Keratinocyte (primary cell): ENCODE measurements around the gene ERCC1. TPM values are rescaled to one million over a fixed set of nuclear protein-coding genes. Genes with fewer than 3 reads are reported as not detected.
"Not testable (repeated sequence)": the region's sequence is repeated elsewhere in the genome, so short reads cannot be mapped to it uniquely, and the experiment has no call there.

ENCODE experiments used
- DNase-seq: peaks from one replicate; pipeline ENCODE4 v3.0.0-alpha.2; 2011; ENCODE audit warnings: low read depth, missing footprints, low spot score
- FAIRE-seq: peaks from 2 replicates; lab custom pipeline; 2011; peaks lifted over from hg19 to GRCh38; lab: Jason Lieb, UNC
- H2AFZ ChIP-seq: 2 replicates; pipeline ENCODE4 v1.6.0; 2012; ENCODE audit warnings: low read length, control low read depth, inconsistent platforms; ENCODE audit not compliant: control insufficient read depth
- H3K27ac ChIP-seq: 2 replicates; pipeline ENCODE4 v1.5.1; 2011; ENCODE audit warnings: low read length; ENCODE audit not compliant: control insufficient read depth, insufficient read depth
- H3K27me3 ChIP-seq: 3 replicates; pipeline ENCODE4 v1.6.0; 2011; ENCODE audit warnings: low read length; ENCODE audit not compliant: control insufficient read depth, insufficient read depth; ENCODE audit errors: extremely low read depth
- H3K36me3 ChIP-seq, 2 experiments: 2 replicates in 1 of 2; 3 replicates in 1 of 2; pipeline ENCODE4 v1.5.1; 2011; ENCODE audit warnings: low read length in 2 of 2, mild to moderate bottlenecking in 1 of 2; ENCODE audit not compliant: control insufficient read depth in 2 of 2, insufficient read depth in 2 of 2; ENCODE audit errors: extremely low read depth in 1 of 2
- H3K4me1 ChIP-seq: 3 replicates; pipeline ENCODE4 v1.5.1; 2011; ENCODE audit warnings: low read length; ENCODE audit not compliant: control insufficient read depth, insufficient read depth; ENCODE audit errors: extremely low read depth
- H3K4me2 ChIP-seq: 3 replicates; pipeline ENCODE4 v1.6.0; 2011; ENCODE audit warnings: low read depth, low read length; ENCODE audit not compliant: control insufficient read depth, insufficient read depth; ENCODE audit errors: extremely low read depth
- H3K4me3 ChIP-seq, 3 experiments: fragments of 200-600 bp in 1 of 3; sonication (generic) in 1 of 3; 2 replicates in 2 of 3; 3 replicates in 1 of 3; pipeline ENCODE4 v1.5.1; 2011 to 2016; ENCODE audit warnings: low read length in 3 of 3, mild to moderate bottlenecking in 3 of 3, control low read depth in 2 of 3, inconsistent platforms in 1 of 3, low read depth in 1 of 3, mixed read lengths in 1 of 3, mixed run types in 1 of 3, moderate library complexity in 1 of 3; ENCODE audit not compliant: control insufficient read depth in 2 of 3, insufficient read depth in 2 of 3; ENCODE audit errors: extremely low read depth in 1 of 3
- H3K79me2 ChIP-seq: 2 replicates; pipeline ENCODE4 v1.6.0; 2012; ENCODE audit warnings: low read length; ENCODE audit not compliant: control insufficient read depth, insufficient read depth
- H3K9ac ChIP-seq: 3 replicates; pipeline ENCODE4 v1.6.0; 2011; ENCODE audit warnings: low read length; ENCODE audit not compliant: control insufficient read depth, insufficient read depth; ENCODE audit errors: extremely low read depth
- H3K9me1 ChIP-seq: 3 replicates; pipeline ENCODE4 v1.6.0; 2011; ENCODE audit warnings: low read length; ENCODE audit not compliant: control insufficient read depth, insufficient read depth; ENCODE audit errors: extremely low read depth
- H3K9me3 ChIP-seq: 2 replicates; pipeline ENCODE4 v1.5.1; 2012; ENCODE audit warnings: low read depth, low read length; ENCODE audit not compliant: control insufficient read depth
- H4K20me1 ChIP-seq: 3 replicates; pipeline ENCODE4 v1.6.0; 2011; ENCODE audit warnings: low read length; ENCODE audit not compliant: control insufficient read depth, insufficient read depth; ENCODE audit errors: extremely low read depth
- EZH2 ChIP-seq: IDR thresholded peaks from one replicate; pipeline ENCODE4 v1.6.1; 2012; ENCODE audit warnings: inconsistent platforms, mild to moderate bottlenecking, low read length, moderate library complexity
- dilution Hi-C: fragments of 300-500 bp; cut with MboI; formaldehyde crosslinking; loops from one replicate; pipeline ENCODE4 v1.7.0; 2020; ENCODE audit warnings: low sequenced_read_pairs; ENCODE audit not compliant: extremely low pct_ligation_motif_present
- polyA plus RNA-seq, 5 experiments: library from polyadenylated mRNA; depleted of rRNA in 3 of 5; stranded (reverse) in 3 of 5; stranded (forward) in 1 of 5; unstranded in 1 of 5; fragments of >200 nt; gene quantifications; 1 replicate in 1 of 5; 2 replicates in 3 of 5; 3 replicates in 1 of 5; pipeline versions ENCODE4 v1.2.1 to v1.2.3, GENCODE V29; 2011 to 2012; ENCODE audit warnings: missing spikeins in 2 of 5, low read depth in 1 of 5, low replicate concordance in 1 of 5
- TF ChIP-seq, protein P1 (sequence below), 3 experiments: IDR thresholded peaks in 1 of 3; conservative IDR thresholded peaks in 1 of 3; optimal IDR thresholded peaks in 1 of 3; 2 replicates in 2 of 3; 3 replicates in 1 of 3; pipeline versions ENCODE3 to v1.5.1; 2011; ENCODE audit warnings: low read length in 3 of 3, mild to moderate bottlenecking in 3 of 3, moderate library complexity in 2 of 3, control low read depth in 1 of 3, inconsistent platforms in 1 of 3; ENCODE audit not compliant: insufficient read depth in 2 of 3; ENCODE audit errors: extremely low read depth in 1 of 3

The ERCC1 gene
- polyA plus RNA-seq, 1 donor (not counting 4 experiments of a cell fraction or from before 2014, with no cell fraction given), result 175 TPM

DNA sequence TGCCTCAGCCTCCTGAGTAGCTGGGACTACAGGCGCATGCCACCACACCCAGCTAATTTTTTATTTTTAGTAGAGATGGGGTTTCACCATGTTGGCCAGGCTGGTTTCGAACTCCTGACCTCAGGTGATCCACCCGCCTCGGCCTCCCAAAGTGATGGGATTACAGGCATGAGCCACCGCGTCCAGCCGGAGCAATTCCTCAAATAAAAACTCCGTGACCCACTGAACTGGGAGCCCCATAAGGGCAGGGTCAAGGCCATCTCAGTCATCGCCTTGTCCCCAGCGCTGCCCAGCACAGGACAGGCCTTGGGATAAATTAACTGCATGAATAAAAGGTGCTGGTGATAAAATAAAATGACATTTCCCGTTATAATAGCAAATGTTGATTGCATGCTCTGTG lies 6.2 kb upstream of the ERCC1 start:
- H3K9ac ChIP-seq, dilution Hi-C loops, H3K27me3 ChIP-seq, H2AFZ ChIP-seq, H3K36me3 ChIP-seq, FAIRE-seq, DNase-seq, H3K79me2 ChIP-seq, H3K27ac ChIP-seq, H3K9me3 ChIP-seq, H3K9me1 ChIP-seq, H3K4me3 ChIP-seq, H3K4me2 ChIP-seq, H4K20me1 ChIP-seq: not testable (repeated sequence)
- H3K4me1 ChIP-seq, result peaks cover 29% of the 10 kb centered on the region

DNA sequence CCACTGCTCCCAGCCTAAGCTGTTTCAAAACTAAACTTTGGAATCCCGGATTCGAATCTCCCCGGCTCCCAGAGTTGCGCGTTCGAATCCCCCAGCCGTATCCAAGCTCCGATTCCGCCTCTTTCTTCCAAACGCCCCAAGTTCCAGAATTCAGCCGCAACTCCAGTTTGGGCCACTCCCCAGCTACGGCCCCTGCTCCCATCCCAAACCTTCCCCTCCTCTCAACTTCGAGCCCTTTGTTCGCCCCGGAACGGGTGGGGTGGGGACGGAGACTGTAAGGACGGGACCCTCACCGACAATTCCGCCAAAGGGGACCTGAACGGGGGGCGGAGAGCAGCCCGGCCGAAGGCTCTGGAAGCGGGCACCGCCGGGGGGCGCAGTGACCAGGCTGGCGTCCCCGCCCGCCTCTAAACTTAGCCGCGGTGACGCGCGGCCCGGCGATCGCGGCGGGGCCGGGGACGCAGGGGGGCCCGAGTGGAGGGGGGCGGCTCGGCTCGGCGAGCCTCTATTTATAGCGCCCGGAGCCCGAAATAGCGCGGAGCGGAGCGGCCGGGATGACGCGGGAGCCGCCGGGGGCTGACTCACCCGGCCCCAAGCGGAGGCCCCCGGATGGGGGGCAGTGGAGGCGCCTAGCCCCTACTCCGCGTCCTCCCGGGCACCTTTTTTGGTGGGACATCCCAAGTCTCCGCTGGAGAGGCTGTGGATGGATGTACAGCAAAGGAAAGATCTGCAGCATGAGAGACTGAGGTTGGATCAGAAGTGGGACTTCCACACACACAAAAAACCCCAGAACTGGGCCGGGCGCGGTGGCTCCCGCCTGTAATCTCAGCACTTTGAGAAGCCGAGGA lies 4.9 kb upstream of the ERCC1 start:
- peak overlapping the region; percentile 33 for H3K27ac ChIP-seq
- FAIRE-seq, result no peak

More for the DNA sequence above, 4.9 kb upstream of the ERCC1 start:
- no peaks in the 10 kb centered on the region for H3K9me1 ChIP-seq
- no peaks in the 10 kb centered on the region for H3K79me2 ChIP-seq
- peak overlapping the region; percentile 61 for H2AFZ ChIP-seq
- dilution Hi-C loops, result no loop called here
- peaks cover 38% of the 10 kb centered on the region for H3K4me1 ChIP-seq
- H3K9ac ChIP-seq, result peak overlapping the region; percentile 70
- H3K4me3 ChIP-seq, result peak overlapping the region; percentile 21 to 47 (median 40)
- no peak for DNase-seq
- no peaks in the 10 kb centered on the region for H4K20me1 ChIP-seq
- H3K4me2 ChIP-seq, result peak overlapping the region; percentile 67
- no peaks in the 10 kb centered on the region for H3K27me3 ChIP-seq
- no peaks in the 10 kb centered on the region for H3K36me3 ChIP-seq
- H3K9me3 ChIP-seq, result no peaks in the 10 kb centered on the region
- TF ChIP-seq, protein P1, sequence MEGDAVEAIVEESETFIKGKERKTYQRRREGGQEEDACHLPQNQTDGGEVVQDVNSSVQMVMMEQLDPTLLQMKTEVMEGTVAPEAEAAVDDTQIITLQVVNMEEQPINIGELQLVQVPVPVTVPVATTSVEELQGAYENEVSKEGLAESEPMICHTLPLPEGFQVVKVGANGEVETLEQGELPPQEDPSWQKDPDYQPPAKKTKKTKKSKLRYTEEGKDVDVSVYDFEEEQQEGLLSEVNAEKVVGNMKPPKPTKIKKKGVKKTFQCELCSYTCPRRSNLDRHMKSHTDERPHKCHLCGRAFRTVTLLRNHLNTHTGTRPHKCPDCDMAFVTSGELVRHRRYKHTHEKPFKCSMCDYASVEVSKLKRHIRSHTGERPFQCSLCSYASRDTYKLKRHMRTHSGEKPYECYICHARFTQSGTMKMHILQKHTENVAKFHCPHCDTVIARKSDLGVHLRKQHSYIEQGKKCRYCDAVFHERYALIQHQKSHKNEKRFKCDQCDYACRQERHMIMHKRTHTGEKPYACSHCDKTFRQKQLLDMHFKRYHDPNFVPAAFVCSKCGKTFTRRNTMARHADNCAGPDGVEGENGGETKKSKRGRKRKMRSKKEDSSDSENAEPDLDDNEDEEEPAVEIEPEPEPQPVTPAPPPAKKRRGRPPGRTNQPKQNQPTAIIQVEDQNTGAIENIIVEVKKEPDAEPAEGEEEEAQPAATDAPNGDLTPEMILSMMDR (optimal IDR thresholded peaks at IDR 0.05 in 1 of 3, IDR thresholded peaks at IDR 0.05 in 1 of 3, conservative IDR thresholded peaks at IDR 0.05 in 1 of 3; ENCODE audit: extremely low read depth in 1 of 3, insufficient read depth in 2 of 3, low read length in 3 of 3), result peak in 2 of 3 experiments; percentile 28 to 44
- no peak for TF ChIP-seq EZH2
